ENCODE results near the gene MAST2.

GRCh38 chr1:45906883-45907282, 103.5 kb downstream of the MAST2 start:
- TF ChIP-seq, protein P1, sequence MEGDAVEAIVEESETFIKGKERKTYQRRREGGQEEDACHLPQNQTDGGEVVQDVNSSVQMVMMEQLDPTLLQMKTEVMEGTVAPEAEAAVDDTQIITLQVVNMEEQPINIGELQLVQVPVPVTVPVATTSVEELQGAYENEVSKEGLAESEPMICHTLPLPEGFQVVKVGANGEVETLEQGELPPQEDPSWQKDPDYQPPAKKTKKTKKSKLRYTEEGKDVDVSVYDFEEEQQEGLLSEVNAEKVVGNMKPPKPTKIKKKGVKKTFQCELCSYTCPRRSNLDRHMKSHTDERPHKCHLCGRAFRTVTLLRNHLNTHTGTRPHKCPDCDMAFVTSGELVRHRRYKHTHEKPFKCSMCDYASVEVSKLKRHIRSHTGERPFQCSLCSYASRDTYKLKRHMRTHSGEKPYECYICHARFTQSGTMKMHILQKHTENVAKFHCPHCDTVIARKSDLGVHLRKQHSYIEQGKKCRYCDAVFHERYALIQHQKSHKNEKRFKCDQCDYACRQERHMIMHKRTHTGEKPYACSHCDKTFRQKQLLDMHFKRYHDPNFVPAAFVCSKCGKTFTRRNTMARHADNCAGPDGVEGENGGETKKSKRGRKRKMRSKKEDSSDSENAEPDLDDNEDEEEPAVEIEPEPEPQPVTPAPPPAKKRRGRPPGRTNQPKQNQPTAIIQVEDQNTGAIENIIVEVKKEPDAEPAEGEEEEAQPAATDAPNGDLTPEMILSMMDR (IDR thresholded peaks at IDR 0.05): no peak
- TF ChIP-seq POLR2A (IDR thresholded peaks at IDR 0.05): no peak

Measured in breast epithelium (tissue), 3 donors.